ENCODE results near the gene FYCO1. TPM values are rescaled to one million over a fixed set of nuclear protein-coding genes. Genes with fewer than 3 reads are reported as not detected.

FYCO1 gene
- total and polyA plus RNA-seq, 2 of the 13 experiments (the other 11 are each of a cell fraction or from before 2014, with no cell fraction given) = 2.7 to 4.2 TPM

DNA sequence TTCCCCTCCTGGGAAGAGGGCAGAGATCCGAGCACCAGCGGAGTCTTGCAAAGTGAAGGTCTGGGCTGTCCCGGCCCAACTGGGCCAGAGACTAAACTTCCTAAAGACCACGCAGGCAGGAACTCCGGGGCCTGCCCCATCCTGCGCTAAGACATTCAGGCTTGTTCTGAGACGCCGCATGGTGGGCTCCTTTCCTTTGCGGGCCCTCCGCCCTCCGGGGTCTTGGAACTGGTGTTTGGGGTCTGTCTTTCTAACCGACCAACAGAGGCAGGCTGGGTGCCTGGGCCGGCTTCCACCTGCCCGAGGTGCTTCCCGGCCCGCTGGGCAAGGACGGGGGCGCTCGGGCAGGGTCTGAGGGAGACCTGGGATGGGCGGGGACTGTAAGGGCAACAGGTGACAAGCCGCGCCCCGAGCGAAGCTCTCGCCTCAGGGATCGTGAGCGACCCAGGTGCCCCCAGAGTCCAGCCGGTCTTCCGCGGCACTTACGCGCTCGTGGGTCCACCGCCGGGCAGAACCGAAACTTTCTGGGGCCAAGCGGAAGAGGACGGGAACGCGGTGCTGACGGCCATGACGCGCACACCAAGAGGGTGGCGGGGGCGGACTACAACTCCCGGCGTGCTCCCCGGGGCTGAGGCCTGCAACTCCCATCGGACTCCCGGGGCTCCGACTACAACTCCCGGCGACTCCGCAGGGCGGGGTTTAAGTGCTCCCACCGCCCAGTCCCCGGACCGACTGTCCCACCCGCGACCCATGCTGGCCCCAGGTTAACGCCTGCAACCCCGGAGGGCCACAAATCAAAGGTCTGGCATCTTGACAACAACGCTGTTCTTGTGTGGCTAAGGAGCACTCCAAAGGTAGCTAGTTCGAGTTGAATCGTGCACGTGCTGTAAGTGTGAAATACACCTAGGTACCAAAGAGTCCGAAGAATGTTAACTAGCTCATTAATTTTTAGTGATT lies at the start of gene FYCO1 (continued):
- no peak for TF ChIP-seq JUNB (CRISPR knock-in tag; IDR thresholded peaks at IDR 0.05; ENCODE audit: borderline replicate concordance)
- TF ChIP-seq NFIC (IDR thresholded peaks at IDR 0.05; ENCODE audit: low read length) = no peak
- no peak for TF ChIP-seq NBN (conservative IDR thresholded peaks at IDR 0.05)
- no peak for TF ChIP-seq ZNF136 (CRISPR knock-in tag; IDR thresholded peaks at IDR 0.05; ENCODE audit: low read depth)
- peak; percentile 27; the same call in 1 of the 2 replicates for TF ChIP-seq NCOA2 (CRISPR knock-in tag; IDR thresholded peaks at IDR 0.05)
- no peak for TF ChIP-seq ZNF747 (CRISPR knock-in tag; IDR thresholded peaks at IDR 0.05; ENCODE audit: borderline replicate concordance)
- TF ChIP-seq ZNF124 (CRISPR knock-in tag; IDR thresholded peaks at IDR 0.05) = no peak
- TF ChIP-seq ELF1 (CRISPR knock-in tag; IDR thresholded peaks at IDR 0.05) = peak; percentile 81
- TF ChIP-seq ZNF333 (CRISPR knock-in tag; IDR thresholded peaks at IDR 0.05; ENCODE audit: borderline replicate concordance) = no peak
- TF ChIP-seq KMT2A (CRISPR knock-in tag; IDR thresholded peaks at IDR 0.05) = peak; percentile 31; the same call in 1 of the 2 replicates
- peak; percentile 92 for TF ChIP-seq ZNF563 (CRISPR knock-in tag; IDR thresholded peaks at IDR 0.05)
- TF ChIP-seq SRSF1 (optimal IDR thresholded peaks at IDR 0.05; ENCODE audit: low read depth, low read length) = peak; percentile 69
- no peak for TF ChIP-seq ZNF101 (CRISPR knock-in tag; IDR thresholded peaks at IDR 0.05; ENCODE audit: borderline replicate concordance, low read depth)
- TF ChIP-seq ZNF354B (CRISPR knock-in tag; IDR thresholded peaks at IDR 0.05) = no peak
- TF ChIP-seq ZNF788 (CRISPR knock-in tag; IDR thresholded peaks at IDR 0.05; ENCODE audit: borderline replicate concordance) = peak; percentile 89
- peak; percentile 32; the same call in 1 of the 2 replicates for TF ChIP-seq JUND (CRISPR knock-in tag; IDR thresholded peaks at IDR 0.05)
- TF ChIP-seq GFI1 (CRISPR knock-in tag; IDR thresholded peaks at IDR 0.05; ENCODE audit: borderline replicate concordance) = no peak; the same call in 1 of the 2 replicates
- TF ChIP-seq, protein P1, sequence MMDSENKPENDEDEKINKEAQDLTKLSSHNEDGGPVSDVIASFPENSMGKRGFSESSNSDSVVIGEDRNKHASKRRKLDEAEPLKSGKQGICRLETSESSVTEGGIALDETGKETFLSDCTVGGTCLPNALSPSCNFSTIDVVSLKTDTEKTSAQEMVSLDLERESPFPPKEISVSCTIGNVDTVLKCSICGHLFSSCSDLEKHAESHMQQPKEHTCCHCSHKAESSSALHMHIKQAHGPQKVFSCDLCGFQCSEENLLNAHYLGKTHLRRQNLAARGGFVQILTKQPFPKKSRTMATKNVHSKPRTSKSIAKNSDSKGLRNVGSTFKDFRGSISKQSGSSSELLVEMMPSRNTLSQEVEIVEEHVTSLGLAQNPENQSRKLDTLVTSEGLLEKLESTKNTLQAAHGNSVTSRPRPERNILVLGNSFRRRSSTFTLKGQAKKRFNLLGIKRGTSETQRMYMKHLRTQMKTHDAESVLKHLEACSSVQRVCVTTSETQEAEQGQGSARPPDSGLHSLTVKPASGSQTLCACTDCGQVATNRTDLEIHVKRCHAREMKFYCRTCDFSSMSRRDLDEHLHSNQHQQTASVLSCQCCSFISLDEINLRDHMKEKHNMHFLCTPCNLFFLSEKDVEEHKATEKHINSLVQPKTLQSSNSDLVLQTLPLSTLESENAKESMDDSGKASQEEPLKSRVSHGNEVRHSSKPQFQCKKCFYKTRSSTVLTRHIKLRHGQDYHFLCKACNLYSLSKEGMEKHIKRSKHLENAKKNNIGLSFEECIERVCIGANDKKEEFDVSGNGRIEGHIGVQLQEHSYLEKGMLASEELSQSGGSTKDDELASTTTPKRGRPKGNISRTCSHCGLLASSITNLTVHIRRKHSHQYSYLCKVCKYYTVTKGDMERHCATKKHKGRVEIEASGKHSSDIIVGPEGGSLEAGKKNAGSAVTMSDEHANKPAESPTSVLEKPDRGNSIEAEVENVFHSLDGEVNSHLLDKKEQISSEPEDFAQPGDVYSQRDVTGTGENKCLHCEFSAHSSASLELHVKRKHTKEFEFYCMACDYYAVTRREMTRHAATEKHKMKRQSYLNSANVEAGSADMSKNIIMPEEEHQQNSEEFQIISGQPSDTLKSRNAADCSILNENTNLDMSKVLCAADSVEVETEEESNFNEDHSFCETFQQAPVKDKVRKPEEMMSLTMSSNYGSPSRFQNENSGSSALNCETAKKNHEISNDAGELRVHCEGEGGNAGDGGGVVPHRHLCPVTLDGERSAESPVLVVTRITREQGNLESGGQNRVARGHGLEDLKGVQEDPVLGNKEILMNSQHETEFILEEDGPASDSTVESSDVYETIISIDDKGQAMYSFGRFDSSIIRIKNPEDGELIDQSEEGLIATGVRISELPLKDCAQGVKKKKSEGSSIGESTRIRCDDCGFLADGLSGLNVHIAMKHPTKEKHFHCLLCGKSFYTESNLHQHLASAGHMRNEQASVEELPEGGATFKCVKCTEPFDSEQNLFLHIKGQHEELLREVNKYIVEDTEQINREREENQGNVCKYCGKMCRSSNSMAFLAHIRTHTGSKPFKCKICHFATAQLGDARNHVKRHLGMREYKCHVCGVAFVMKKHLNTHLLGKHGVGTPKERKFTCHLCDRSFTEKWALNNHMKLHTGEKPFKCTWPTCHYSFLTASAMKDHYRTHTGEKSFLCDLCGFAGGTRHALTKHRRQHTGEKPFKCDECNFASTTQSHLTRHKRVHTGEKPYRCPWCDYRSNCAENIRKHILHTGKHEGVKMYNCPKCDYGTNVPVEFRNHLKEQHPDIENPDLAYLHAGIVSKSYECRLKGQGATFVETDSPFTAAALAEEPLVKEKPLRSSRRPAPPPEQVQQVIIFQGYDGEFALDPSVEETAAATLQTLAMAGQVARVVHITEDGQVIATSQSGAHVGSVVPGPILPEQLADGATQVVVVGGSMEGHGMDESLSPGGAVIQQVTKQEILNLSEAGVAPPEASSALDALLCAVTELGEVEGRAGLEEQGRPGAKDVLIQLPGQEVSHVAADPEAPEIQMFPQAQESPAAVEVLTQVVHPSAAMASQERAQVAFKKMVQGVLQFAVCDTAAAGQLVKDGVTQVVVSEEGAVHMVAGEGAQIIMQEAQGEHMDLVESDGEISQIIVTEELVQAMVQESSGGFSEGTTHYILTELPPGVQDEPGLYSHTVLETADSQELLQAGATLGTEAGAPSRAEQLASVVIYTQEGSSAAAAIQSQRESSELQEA (CRISPR knock-in tag; IDR thresholded peaks at IDR 0.05; ENCODE audit: not compliant biosample characterization) = no peak
- peak; percentile 50; the same call in 1 of the 2 replicates for TF ChIP-seq KAT7 (CRISPR knock-in tag; IDR thresholded peaks at IDR 0.05; ENCODE audit: borderline replicate concordance)
- TF ChIP-seq, protein P2, sequence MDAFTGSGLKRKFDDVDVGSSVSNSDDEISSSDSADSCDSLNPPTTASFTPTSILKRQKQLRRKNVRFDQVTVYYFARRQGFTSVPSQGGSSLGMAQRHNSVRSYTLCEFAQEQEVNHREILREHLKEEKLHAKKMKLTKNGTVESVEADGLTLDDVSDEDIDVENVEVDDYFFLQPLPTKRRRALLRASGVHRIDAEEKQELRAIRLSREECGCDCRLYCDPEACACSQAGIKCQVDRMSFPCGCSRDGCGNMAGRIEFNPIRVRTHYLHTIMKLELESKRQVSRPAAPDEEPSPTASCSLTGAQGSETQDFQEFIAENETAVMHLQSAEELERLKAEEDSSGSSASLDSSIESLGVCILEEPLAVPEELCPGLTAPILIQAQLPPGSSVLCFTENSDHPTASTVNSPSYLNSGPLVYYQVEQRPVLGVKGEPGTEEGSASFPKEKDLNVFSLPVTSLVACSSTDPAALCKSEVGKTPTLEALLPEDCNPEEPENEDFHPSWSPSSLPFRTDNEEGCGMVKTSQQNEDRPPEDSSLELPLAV (CRISPR knock-in tag; conservative IDR thresholded peaks at IDR 0.05; ENCODE audit: low read depth) = no peak
- TF ChIP-seq MATR3 (CRISPR knock-in tag; IDR thresholded peaks at IDR 0.05) = no peak

Measured in HepG2 (cell line).